ENCODE data around the gene NRBP1. TPM values are rescaled to one million over a fixed set of nuclear protein-coding genes. Genes with fewer than 3 reads are reported as not detected.
A peak's percentile ranks its signal among the peaks of the same experiment; 100 is the strongest.

Gene NRBP1
- total and polyA plus RNA-seq, 9 of the 15 experiments (the other 6 are each of a cell fraction or from before 2014, with no cell fraction given), result 2.9 to 84.5 (median 36.9) TPM

GRCh38 chr2:27489498-27490397 is 61.3 kb downstream of the NRBP1 start, which contains the start of gene IFT172 (continued):
- TF ChIP-seq VEZF1 (CRISPR knock-in tag; IDR thresholded peaks at IDR 0.05) (no peak), ZNF134 (CRISPR knock-in tag; conservative IDR thresholded peaks at IDR 0.05) (no peak), CTCF (IDR thresholded peaks at IDR 0.05 in 2 of 3, conservative IDR thresholded peaks at IDR 0.05 in 1 of 3; ENCODE audit: insufficient read depth in 2 of 3, low read depth in 1 of 3, low read length in 3 of 3) (peak in 1 of 3 experiments; percentile 9; a peak in 1 of 6 replicates), MLX (CRISPR knock-in tag; conservative IDR thresholded peaks at IDR 0.05) (no peak), ZNF511 (CRISPR knock-in tag; IDR thresholded peaks at IDR 0.05) (no peak), NCOA2 (IDR thresholded peaks at IDR 0.05; ENCODE audit: partially characterized antibody in 2 of 2) (no peak), EHMT2 (IDR thresholded peaks at IDR 0.05) (no peak), HOMEZ (CRISPR knock-in tag; IDR thresholded peaks at IDR 0.05) (no peak), NFIC (IDR thresholded peaks at IDR 0.05) (no peak), ZNF695 (CRISPR knock-in tag; IDR thresholded peaks at IDR 0.05) (no peak), TOE1 (IDR thresholded peaks at IDR 0.05; ENCODE audit: borderline replicate concordance) (no peak), TOE1 (CRISPR knock-in tag; IDR thresholded peaks at IDR 0.05; ENCODE audit: borderline replicate concordance, low read depth) (peak; percentile 16; the same call in 1 of the 2 replicates), E2F3 (CRISPR knock-in tag; IDR thresholded peaks at IDR 0.05) (no peak), ZNF274 (IDR thresholded peaks at IDR 0.05; ENCODE audit: borderline replicate concordance, low read depth, low read length) (no peak), ZFP91 (CRISPR knock-in tag; IDR thresholded peaks at IDR 0.05) (peak; percentile 7; the same call in 1 of the 2 replicates), OTX1 (CRISPR knock-in tag; IDR thresholded peaks at IDR 0.05) (no peak), ETS2 (tag; IDR thresholded peaks at IDR 0.05; ENCODE audit: borderline replicate concordance, poor library complexity, severe bottlenecking) (no peak)

All from K562 (cell line).